GM04504 (cell line): ENCODE data around the gene CACNG1.

Source experiments
- DNase-seq: peaks from one replicate; pipeline ENCODE4 v3.0.0-alpha.2; 2012; ENCODE audit warnings: low read depth

Gene CACNG1

GRCh38 chr17:67044016-67044772, at the start of gene CACNG1:
Gene CACNG1, plus strand, starts transcription at chr17:67044554. Its CDS starts 107 bp downstream, at chr17:67044661.
- no peak for DNase-seq

- DNase-seq = no peak
These were observed 49.3 kb upstream of the CACNG1 start for GRCh38 chr17:66994930-66995535.

- DNase-seq = no peak
These were observed 48.4 kb upstream of the CACNG1 start for GRCh38 chr17:66995944-66996343.

GRCh38 chr17:66996926-66997325, 47.4 kb upstream of the CACNG1 start:
- no peak for DNase-seq

GRCh38 chr17:67003231-67003630, 41.1 kb upstream of the CACNG1 start:
- no peak for DNase-seq

- no peak for DNase-seq
These were observed 40.2 kb upstream of the CACNG1 start for GRCh38 chr17:67004181-67004580.

GRCh38 chr17:67007266-67007665, 37.1 kb upstream of the CACNG1 start:
- no peak for DNase-seq

GRCh38 chr17:67008101-67008500, 36.3 kb upstream of the CACNG1 start:
- no peak for DNase-seq

GRCh38 chr17:67011527-67012175, 32.7 kb upstream of the CACNG1 start:
- DNase-seq = no peak

- no peak for DNase-seq
These were observed 30.5 kb upstream of the CACNG1 start for GRCh38 chr17:67013891-67014290.

- no peak for DNase-seq
These were observed 29.4 kb upstream of the CACNG1 start for GRCh38 chr17:67015001-67015400.

GRCh38 chr17:67016039-67016762, 28.2 kb upstream of the CACNG1 start:
- DNase-seq = no peak

- DNase-seq = no peak
These were observed 26.4 kb upstream of the CACNG1 start for GRCh38 chr17:67017910-67018309.

GRCh38 chr17:67018471-67019434, 25.6 kb upstream of the CACNG1 start:
- DNase-seq = no peak

GRCh38 chr17:67019809-67020208, 24.5 kb upstream of the CACNG1 start:
- no peak for DNase-seq

GRCh38 chr17:67020293-67020766, 24.0 kb upstream of the CACNG1 start:
- DNase-seq = no peak

GRCh38 chr17:67021196-67021595, 23.2 kb upstream of the CACNG1 start:
- no peak for DNase-seq

GRCh38 chr17:67021743-67022450, 22.5 kb upstream of the CACNG1 start:
- DNase-seq = no peak

GRCh38 chr17:67022451-67022810, 21.9 kb upstream of the CACNG1 start:
- DNase-seq = no peak

GRCh38 chr17:67024736-67025135, 19.6 kb upstream of the CACNG1 start:
- DNase-seq = no peak
